Kidney capillary endothelial cell (primary cell): ENCODE measurements around the gene TCP10L.
"Not testable (repeated sequence)": the region's sequence is repeated elsewhere in the genome, so short reads cannot be mapped to it uniquely, and the experiment has no call there.

Experiments used
- DNase-seq: peaks from one replicate; pipeline ENCODE4 v3.0.0-alpha.2; 2018; ENCODE audit warnings: low spot score

Gene TCP10L

DNA sequence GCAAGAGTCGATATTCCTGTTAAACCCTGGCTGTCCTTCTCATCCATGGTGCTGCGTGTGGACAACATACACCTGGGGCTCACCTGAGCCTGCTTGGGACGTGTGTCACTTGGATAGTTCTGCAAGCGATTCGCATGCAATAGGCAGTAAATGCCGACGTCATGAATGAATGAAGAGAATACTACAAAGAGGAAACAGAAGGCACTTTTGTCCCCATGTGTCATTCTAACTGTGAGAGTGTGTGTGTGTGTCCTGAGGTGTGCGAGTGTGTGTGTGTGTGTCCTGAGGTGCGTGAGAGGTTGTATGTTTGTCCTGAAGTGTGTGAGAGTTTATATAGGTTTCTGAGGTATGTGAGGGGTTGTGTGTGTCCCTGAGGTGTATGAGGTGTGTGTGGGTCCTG is 647 bp upstream of the TCP10L start:
- DNase-seq: no peak

DNA sequence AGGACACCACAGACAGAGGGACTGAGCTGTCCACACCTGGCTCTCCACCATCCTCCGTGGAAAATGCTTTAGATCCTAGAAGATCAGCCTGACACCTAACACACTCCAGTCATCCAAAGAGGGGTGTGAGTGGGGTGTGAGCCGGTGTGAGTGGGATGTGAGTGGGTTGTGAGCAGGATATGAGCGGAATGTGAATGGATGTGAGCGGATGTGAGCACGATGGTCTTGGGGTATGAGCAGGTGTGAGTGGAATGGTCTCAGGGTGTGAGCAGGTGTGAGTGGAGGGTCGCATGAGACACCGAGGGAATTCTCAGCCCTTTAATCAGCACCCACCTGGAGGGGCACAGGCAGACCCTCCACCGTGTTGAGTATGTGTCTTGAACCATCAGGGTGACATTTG is 851 bp downstream of the TCP10L start:
- DNase-seq: no peak

DNA sequence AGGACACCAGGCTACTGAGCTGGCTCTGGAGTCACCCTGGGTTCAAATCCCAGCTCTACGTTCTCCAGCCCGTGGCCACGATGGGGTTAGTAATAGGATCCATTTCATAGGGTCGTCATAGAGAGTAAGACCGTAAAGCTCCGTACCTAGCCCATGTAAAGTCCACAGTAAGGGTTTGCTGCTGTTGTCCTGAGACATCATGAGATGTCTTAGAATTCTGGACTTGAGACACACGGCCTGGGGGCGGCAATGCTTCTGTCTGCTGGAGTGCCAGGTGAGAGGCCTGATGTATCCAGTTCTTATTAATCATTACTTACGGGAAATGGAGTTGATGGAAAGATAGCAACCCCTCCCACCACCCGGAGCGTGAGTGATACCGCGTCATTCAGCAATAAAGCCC is 3.6 kb downstream of the TCP10L start:
- no peak for DNase-seq

DNA sequence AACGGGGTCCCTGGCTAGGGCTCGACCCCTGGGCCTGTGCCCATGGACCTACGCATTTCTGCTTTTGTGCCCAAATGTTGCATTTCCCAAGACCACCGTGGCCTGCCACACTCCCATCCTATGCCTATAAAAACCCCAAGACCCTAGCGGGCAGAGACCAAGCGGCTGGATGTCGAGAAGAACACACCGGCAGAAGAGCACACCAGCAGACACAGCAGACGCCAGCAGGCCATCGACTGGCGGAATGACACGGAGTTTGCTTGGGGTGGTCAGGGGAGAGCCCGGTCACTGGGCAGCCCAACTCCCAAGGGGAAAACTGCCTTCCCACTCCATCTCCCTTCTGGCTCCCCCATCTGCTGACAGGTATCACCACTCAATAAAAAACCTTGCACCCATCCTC is 4.4 kb downstream of the TCP10L start:
- no peak for DNase-seq

DNA sequence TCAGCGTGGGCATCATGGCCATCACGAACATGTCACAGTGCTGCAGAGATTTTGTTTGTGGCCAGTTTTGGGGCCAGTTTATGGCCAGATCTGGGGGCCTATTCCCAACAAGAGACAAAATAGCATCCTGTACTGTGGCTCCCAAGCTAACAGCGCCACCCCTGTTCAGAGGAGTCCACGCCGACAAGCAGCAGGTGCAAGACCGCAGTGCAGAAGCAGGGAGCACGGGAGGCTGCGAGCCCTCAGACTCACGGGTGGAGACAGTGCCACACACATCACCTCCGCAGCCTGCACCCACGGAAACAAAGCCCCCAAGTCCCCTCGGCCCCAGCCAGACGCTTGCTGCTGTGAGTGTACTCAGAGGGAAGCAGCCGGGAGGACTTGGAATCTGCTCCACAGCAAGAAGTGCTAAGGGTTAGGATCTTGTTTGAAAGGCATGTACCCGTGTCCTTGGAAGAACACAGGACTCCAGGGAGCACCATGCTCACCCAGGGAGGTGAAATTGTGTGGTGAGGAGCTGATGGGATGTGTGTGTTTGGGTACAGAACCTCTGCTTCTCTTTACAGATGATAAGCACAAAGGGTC is 7.1 kb downstream of the TCP10L start:
- DNase-seq: no peak

DNA sequence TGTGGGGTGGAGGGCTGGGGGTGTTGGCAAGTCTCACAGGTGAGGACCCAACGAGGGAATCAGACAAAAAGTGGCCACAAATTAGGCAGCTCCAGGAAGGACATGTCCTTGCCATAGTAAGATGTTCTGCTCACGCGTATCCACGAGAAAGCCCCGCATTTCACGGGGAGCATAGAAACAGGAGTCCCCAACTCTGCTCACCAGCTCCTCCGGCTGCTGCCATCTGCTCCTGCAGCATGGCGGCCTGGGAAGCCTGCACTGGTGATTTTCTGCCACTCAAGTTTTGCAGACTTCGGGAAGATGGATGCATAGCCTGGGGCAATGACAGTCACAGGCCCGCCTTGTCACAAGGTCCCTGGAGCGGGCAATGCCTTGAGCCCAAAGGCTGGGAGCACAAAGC is 9.3 kb downstream of the TCP10L start:
- no peak for DNase-seq

DNA sequence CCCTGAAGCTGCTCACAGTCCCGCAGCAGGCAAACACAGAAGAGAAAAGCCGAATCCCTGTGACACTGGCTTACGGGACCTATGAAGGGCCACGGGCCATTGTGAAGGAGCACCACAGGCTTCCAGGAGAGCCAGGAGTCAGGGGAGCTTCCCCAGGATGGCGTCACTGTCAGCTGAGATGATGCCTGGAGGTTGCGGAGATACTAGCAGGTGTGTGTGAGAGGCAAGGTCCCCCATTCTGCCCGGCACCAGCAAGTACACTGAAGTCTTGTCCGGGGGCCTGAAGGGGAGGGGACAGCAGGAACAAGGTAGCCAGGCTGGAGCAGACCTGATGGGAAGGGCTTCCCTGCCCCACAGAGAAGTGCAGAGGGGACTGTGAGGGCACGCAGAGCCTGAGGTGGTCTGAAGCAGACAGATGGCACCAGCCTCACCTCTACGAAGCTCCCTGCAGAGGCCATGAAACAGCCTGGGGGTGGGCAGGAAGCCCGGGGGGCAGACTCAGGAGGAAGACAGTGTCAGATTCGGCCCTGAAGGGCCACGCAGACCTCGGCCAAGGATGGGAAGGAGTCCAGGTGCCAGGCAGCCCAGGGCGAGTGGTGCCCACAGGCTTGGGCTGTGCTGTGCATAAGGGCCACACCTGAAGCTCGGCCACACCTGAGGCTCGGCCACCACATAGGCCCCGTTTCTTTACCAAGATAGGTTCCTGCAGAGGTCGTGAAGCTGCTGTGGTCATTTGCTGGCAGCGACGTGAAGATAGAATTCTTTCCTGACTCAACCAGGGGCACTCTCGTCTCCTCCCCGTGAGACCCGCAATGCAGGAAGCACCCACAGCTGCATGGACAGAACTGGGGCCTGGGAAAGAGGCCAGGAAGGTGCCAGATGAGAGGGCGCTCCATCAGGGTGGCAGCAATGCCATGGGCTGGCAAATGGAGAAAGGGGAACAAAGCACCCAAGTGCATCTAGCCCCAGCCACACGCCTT is 10.1 kb downstream of the TCP10L start:
- DNase-seq: no peak

DNA sequence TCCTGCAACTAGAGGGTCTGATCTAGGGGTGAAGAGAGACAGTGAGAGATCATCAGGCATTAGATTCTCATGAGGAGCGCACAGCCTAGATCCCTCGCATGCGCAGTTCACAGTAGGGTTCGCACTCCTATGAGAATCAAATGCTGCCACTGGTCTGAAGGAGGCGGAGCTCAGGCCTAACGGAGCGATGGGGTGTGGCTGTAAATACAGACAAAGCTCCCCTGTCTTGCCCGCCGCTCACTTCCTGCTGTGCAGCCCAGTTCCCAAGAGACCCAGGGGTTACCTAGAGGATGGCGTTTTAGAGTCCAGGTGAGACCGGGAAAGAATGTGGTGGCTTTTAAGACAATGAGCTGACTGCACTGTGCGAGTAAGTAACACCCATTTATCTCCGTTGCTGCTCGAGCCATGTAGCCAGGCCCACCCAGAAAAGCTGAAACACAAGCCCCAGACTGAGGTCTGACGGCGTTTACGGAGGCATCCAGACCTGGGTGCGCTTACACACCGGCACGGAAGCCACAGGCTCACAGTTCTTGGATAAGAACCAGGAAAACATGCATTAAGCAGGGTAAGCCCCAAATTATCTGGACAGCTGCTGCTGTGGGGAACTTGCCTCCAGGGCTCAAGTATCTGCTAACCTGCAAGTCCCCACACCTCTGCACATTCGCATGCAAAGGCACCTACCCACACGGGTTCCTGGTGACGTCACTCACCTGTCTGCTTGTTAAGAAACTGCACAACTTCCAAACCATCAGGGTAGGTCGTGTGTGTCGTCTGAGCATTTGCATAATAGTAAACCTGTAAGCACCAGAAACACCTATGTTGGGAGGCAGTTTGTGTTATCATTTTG is 12.5 kb downstream of the TCP10L start:
- DNase-seq: no peak

DNA sequence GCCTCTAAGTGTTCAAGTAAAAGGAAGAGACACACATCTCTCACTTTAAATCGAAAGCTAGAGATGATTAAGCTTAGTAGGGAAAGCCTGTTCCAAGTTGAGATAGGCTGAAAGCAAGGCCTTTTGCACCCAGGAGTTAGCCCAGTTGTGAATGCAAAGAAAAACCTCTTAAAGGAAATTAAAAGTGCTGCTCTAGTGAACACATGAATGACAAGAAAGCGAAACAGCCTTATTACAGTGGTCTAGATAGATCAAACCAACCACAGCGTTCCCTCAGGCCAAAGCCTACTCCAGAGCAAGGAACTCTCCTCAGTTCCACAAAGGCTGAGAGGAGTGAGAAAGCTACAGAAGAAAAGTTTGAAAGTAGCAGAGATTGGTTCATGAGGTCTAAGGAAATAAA is 14.9 kb downstream of the TCP10L start:
- no peak for DNase-seq

DNA sequence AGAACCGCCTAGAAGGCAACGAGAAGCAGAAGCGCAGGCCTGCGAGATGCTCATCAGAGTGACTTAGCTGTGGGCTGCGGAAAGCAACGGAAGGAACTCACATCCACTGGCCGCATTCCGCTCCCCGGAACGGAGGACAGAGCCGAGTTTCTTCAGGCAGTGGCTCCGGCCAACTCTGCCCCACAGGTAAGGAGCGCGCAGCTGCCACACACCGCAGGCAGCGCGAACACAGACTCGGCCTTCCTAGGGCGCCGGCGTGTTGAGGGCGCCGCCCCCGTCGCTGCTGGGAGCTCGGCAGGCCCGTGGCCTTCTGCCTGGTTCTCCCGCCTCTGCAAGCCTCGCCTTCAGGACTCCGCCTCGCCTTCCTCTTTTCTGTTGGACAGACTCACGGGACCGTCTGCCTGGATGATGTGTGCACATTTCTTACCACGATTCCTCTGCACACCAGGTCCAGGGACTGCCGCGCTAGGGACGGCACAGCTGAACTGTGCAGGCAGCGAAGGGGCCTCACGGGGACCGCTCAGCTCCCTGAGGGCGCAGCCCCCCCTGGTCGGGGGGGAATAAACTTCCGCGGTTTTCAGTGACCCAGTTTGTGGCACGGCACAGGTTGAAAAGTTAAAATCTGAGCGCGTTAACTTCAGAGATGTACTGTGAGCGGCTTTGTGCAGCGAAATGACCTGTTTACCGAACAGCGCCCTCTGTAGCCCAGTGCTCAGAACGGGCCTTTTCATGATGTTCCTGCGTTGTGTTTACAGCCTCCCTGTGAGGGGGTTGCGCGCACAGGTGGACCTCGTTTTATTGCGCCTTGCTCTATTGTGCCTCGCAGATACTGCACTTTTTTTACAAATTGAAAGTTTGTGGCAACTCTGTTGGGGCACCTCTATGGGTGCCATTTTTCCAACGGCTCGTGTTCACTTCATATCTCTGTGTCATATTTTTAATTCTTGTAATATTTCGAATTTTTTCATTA is 15.8 kb downstream of the TCP10L start:
- DNase-seq: peak; percentile 77

DNA sequence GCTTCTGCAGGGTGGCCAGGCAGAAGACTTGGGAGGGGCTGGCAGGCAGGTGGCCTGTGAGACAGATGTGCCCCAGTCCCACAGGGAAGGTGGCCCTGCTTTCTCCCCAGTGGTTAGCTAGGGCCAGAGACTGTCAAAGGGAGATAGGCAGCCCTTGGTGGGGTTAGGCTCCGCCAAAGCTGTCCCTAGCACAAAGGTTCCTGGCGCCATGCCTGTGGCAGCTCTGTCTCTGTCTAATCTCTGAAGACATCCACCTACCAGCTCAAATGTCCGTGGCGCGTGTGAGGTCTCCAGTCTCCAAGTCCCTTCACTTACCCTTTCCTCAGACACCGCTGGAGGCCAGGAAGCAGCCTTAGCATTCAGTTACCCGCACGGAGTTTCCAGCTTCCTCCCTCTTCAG is 17.7 kb downstream of the TCP10L start:
- DNase-seq: no peak

DNA sequence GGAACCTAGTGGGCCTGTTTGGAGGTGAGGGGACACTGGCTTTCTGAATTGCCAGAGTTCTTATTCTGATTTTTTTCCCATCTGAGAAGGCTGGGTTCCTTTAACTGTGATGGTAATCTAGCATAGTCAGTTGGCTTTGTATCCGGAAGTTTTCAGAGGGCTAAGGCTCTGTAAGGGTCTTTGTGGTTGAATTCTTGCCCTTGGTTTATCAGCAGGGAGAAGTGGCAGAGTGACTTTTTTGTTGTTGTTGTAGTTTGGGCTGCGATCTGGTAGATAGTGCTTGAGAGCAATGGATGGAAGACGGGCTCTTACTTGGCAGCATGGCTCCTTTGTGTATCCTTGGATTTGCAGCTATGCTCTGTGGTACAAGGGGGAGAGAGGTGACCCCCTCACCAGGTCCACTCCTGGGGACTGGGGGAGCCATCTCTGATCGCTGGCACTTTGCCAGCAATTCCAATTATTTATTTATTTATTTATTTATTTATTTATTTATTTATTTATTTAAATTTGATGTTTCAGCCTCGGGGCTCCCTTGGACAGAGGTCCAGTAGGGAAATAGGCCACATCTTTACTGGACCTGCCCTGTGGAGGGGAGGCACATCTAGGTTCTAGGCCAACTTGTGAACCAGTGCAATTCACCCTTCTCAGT is 18.5 kb downstream of the TCP10L start:
- no peak for DNase-seq

DNA sequence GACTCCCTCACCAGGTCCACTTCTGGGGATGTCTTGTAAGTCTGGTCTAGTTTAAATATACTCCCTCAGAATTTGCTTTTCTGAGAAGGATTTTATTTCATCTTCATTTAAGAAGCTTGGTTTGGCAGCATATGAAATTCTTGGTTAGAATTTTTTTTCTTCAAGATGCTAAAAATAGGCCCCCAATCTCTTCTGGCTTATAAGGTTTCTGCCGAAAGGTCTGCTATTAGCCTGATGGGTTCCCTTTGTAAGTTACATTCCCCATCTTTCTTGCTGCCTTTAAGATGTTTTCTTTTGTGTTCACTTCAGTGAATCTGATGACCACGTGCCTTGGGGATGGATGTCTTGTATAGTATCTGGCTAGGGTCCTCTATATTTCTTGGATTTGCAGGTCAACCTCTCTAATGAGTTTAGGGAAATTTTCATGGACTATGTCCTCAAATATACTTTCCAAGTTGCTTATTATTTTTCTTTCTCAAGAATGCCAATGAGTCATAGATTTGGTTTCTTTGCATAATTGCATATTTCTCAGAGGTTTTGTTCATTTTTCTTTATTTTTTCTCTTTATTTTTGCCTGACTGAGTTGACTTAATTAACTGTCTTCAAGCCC is 19.4 kb downstream of the TCP10L start:
- no peak for DNase-seq

DNA sequence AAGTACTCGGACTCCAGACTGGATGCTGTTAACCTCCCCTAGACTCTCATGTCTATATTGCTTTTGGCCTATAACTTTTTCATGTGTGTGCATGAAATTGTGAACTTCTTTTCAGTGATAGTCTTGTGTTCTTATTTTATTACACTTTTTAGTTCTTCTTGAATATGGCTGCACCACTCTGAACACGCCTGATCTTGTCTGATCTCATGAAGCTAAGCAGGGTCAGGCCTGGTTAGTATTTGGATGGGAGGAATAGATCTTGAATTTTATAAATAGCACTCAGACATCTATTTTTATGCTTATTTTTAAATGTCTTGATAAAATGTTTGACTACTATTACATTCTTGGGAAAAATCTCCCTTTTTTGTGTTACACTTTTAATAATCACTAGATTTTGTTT is 22.4 kb downstream of the TCP10L start:
- DNase-seq: no peak

DNA sequence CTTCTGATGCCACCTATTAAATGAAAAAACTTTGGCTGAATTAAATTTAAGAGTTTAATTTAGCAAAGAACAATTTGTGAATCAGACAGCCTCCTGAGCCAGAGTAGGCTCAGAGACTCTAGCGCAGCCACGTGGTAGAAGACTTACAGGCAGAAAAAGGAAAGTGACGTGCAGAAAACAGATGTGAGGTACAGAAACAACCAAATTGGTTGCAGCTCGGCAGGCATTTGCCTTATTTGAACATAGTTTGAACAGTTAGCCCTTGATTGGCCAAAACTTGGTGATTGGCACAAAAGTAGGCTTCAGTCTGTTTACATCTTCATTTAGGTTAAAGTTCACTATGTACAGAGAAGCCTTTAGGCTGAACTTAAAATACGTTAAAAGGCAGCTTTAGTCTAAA is 22.9 kb downstream of the TCP10L start:
- peak; percentile 30 for DNase-seq

DNA sequence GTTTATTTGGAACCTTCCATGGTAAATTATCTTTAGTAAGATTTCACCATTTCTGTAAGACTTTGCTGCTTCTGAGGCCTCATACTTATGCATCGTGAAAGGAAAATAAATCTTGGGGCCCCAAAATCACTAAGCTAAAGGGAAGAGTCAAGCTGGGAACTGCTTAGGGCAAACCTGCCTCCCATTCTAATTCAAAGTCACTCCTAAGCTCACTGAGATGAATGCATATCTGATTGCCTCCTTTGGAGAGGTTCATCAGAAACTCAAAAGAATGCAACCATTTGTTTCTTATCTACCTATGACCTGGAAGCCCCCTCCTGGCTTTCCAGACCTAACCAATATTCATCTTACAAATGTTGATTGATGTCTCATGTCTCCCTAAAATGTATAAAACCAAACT is 23.8 kb downstream of the TCP10L start:
- DNase-seq: not testable (repeated sequence)

DNA sequence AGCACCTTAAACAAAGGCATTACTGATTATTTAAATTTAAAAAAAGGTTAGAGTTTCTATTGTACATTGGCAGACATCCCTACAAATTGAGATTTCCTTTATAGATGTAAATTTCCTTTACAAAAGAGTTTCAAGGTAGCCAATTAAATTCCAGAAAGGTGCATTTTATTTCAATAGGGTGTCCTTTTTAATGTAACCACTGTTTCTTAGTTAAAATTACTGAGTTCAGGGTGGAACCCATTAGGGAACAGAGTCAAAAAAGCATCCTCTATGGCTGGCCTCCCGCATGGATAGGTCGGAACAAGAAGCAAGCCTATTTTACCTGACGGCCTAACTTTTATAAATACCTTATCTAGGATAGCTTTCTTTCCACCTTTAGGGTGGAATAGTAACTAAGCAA is 24.4 kb downstream of the TCP10L start:
- no peak for DNase-seq

DNA sequence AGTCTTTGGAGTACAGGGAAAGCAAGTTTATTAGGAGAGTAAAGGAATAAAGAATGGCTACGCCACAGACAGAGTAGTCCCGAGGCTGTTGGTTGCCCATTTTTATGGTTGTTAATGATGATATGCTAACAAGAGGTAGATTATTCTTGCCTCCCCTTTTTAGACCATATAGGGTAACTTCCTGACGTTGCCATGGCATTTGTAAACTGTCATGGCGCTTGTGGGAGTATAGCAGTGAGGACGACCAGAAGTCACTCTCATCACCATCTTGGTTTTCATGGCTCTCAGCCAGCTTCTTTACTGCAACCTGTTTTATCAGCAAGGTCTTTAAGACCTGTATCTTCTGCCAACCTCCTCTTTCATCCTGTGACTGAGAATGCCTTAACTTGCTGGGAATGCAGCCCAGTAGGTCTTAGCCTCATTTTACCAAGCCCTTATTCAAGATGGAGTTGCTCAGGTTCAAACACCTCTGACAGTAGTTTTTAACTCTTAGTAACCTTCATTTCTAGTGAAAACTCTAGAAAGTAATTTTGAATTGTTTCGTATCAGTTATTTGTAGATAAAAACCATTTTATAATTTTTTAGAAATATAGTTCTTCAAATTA is 26.2 kb downstream of the TCP10L start:
- no peak for DNase-seq

DNA sequence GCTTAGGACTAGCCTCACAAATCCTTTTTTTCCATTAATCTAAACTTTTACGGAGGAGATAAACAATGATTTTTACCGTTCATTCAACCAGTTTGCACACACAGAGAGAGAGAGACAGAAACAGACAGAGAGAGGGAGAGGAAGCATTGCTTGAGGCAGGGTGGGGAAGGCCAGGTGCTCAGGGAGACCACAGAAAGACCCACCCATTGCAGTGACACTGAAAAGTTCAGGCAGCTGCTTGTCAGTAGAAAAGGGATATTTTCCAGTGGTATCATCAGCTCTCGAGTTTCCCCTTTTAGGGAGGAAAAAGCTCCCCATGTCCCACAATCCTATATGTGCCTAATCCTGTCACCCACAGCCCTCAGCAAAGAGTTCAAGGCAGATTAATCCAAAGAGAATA is 27.2 kb downstream of the TCP10L start:
- DNase-seq: no peak
